Fibroblast of mammary gland (primary cell): ENCODE results near the gene SDF2.
A peak's percentile ranks its signal among the peaks of the same experiment; 100 is the strongest.

Experiments
- DNase-seq: peaks from one replicate; pipeline ENCODE4 v3.0.0-alpha.2; 2010; ENCODE audit warnings: low read depth
- H3K4me3 ChIP-seq: 2 replicates; pipeline ENCODE4 v1.5.1; 2011; ENCODE audit warnings: low read depth, mild to moderate bottlenecking, low read length, moderate library complexity; ENCODE audit not compliant: control insufficient read depth
- TF ChIP-seq, protein P1 (sequence below): conservative IDR thresholded peaks from 2 replicates; pipeline ENCODE4 v1.5.1; 2011; ENCODE audit warnings: low read depth, low read length, inconsistent platforms; ENCODE audit not compliant: control insufficient read depth, insufficient read depth

The SDF2 gene

DNA sequence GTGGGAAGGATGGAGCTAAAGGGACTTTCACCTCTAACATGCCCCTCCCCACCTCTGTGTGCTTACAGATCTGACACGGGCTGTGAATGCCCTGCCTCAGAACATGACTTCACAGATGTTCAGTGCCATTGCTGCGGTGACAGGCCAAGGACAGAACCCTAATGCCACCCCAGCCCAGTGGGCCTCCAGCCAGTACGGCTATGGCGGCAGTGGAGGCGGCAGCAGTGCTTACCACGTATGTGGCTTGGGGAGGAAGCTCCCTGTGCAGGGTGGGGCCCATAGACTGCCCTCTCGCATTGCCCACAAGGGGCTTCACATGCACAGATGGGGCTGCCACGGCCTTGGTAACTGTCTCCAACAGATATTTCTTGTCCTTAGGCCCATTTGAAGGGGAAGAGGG lies 38.6 kb upstream of the SDF2 start:
- TF ChIP-seq, protein P1, sequence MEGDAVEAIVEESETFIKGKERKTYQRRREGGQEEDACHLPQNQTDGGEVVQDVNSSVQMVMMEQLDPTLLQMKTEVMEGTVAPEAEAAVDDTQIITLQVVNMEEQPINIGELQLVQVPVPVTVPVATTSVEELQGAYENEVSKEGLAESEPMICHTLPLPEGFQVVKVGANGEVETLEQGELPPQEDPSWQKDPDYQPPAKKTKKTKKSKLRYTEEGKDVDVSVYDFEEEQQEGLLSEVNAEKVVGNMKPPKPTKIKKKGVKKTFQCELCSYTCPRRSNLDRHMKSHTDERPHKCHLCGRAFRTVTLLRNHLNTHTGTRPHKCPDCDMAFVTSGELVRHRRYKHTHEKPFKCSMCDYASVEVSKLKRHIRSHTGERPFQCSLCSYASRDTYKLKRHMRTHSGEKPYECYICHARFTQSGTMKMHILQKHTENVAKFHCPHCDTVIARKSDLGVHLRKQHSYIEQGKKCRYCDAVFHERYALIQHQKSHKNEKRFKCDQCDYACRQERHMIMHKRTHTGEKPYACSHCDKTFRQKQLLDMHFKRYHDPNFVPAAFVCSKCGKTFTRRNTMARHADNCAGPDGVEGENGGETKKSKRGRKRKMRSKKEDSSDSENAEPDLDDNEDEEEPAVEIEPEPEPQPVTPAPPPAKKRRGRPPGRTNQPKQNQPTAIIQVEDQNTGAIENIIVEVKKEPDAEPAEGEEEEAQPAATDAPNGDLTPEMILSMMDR, result no peak
- no peak overlapping the region for H3K4me3 ChIP-seq
- no peak for DNase-seq

DNA sequence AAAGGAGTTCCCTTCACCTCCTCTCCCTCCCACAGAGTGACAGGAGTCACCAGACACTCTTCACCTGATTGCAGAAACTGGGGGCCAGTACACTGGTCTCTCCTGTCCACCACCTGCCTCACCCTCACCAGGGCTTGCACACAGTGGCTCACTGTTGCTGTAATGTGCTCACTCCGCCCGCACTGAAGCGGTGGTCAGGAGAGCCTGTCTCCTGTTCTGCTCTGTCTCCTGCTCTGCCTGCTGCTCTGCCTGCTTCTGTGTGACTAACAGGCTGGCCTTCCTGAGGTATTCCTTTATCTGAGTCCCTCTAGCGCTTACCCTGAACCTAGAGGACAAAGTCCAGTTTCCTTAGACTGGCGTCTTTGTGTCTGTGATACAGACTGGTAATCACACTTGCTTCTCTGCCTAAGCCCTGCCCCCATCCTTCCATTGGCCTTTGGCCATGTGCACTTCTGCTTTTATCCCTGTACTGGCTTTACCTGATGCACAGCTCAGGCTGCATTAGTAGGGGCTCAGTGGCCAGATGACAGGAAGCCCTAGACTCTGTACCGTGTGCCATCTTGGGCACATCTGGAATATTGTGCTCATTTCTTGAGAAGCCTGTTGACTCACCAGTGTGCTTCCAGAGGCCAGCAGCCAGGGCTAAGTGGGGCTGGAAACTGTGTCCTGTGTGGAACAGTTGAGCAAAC lies 36.7 kb upstream of the SDF2 start:
- TF ChIP-seq, protein P1, result no peak
- H3K4me3 ChIP-seq, result no peak overlapping the region
- peak; percentile 37 for DNase-seq

DNA sequence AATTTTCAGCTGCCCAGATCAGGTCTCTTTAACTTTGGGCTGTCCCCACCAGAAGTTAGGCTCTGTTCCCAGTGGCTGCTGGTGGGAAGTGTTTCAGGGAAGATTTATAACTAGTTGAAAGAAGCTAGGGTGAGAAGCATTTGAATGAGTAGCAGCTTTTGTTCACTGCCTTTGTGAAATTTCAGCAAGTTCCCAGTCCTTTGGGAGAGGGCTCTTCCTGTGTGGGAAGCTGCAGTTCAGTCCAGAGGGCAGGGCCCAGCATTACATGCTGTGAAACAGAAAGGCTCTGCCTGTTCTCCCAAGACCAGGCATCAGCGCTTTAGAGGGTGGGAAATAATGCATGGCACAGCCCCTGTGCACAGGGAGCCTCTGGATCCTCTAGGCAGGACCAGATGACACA lies 32.2 kb upstream of the SDF2 start:
- TF ChIP-seq, protein P1, result no peak
- no peak overlapping the region for H3K4me3 ChIP-seq
- no peak for DNase-seq

DNA sequence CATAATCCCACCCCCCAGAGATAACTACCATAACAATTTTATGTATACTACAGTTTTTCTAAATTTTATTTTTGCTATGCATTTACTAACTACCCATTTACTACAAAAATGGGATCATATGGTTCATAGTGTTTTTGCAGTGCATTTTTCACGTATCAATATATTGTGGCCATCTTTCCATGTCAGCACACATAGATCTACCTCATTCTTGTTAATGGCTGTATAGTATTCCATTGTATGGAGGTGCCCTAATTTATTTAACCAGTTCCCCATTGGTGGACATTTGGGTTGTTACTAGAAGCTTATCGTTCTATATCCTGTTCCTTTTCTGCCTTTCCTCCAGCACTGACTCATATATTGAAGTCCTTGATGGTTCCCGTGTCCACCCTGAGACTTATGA lies 27.3 kb upstream of the SDF2 start:
- H3K4me3 ChIP-seq, result no peak overlapping the region
- no peak for DNase-seq
- TF ChIP-seq, protein P1, result no peak

DNA sequence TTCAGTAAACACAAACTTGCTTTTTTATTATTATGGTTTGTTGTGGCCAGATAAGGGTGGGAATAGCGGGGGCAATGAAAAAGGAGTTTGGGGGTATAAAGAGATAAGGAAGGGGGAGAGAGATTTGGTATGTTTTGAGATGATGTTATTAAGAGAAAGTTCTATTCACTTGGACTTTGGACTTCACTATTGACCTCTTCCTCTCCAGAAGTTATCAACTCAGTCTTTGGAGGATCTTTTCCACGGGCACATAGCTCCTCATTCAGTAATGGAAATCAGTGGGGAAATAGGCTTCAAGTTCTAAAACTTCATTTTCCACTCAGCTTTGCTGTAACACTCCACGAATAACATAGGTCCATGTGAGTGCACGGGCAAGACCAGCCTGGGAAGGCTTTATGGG lies 26.8 kb upstream of the SDF2 start:
- no peak overlapping the region for H3K4me3 ChIP-seq
- DNase-seq, result no peak
- TF ChIP-seq, protein P1, result no peak

DNA sequence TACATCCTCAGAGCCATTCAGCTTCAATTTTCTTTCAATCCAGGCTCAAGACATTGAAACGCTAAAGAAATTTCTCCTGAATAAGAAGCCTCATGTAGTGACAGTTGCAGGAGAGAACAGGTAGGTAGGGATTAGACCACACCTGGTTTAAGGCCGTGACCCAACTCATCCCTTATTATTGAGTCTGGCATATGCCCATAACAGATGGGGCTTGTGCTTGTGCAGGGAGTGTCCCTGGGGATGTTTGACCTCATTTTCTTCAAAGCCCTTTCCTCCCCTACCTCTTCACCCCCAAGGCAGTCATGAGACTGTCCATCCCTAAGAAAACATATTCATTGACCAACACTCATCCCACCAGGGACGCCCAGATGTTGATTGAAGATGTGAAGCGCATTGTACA lies 24.6 kb upstream of the SDF2 start:
- H3K4me3 ChIP-seq, result no peak overlapping the region
- TF ChIP-seq, protein P1, result no peak
- no peak for DNase-seq

DNA sequence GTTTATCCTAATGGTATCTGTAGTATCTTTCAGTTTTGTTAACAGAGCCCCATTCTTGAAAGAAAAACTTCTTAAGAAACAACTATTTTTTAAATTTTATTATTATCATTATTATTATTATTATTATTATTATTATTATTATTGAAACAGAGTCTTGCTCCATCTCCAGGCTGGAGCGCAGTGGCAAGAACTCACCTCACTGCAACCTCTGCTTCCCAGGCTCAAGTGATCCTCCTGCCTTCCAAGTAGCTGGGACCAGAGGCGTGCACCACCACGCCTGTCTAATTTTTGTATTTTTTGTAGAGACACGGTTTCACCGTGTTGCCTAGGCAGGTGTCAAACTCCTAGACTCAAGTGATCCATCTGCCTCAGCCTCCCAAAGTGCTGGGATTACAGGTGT lies 23.7 kb upstream of the SDF2 start:
- TF ChIP-seq, protein P1, result no peak
- no peak for DNase-seq
- no peak overlapping the region for H3K4me3 ChIP-seq
